OCI-LY1 (cell line): Measurements from ENCODE around the gene ZNF319.

Source experiments
- CTCF ChIP-seq: fragments of 200-600 bp; sonication (generic), shearing (Covaris generic); IDR thresholded peaks from 2 replicates; pipeline ENCODE4 v1.5.1; 2017; ENCODE audit warnings: mild to moderate bottlenecking, antibody characterized with exemption, low read length, moderate library complexity, mixed read lengths
- EZH2 ChIP-seq: fragments of 200-600 bp; sonication (generic), shearing (Covaris generic); IDR thresholded peaks from 2 replicates; pipeline ENCODE4 v1.8.0; 2017; ENCODE audit warnings: borderline replicate concordance, mixed run types, mild to moderate bottlenecking, antibody characterized with exemption, low read length, moderate library complexity, mixed read lengths

- no peak for TF ChIP-seq CTCF
- no peak for TF ChIP-seq EZH2
These were observed 21.4 kb downstream of the ZNF319 start for GRCh38 chr16:57979006-57979585.
